GM11168 (cell line): ENCODE data around the gene GLG1.
"Not testable (repeated sequence)": the region's sequence is repeated elsewhere in the genome, so short reads cannot be mapped to it uniquely, and the experiment has no call there.

Source experiments
- in situ Hi-C: fragments of 300-500 bp; cut with MboI; formaldehyde crosslinking; loops from one replicate; pipeline ENCODE4 v1.12.0; 2022; ENCODE audit warnings: low sequenced_read_pairs; ENCODE audit not compliant: unreplicated experiment

GLG1 gene

GRCh38 chr16:74606521-74607309 lies at the start of gene GLG1:
Gene GLG1, minus strand, starts transcription at chr16:74607114. Its CDS starts 20 bp downstream, at chr16:74607094.
- in situ Hi-C loops, result no loop called here

DNA sequence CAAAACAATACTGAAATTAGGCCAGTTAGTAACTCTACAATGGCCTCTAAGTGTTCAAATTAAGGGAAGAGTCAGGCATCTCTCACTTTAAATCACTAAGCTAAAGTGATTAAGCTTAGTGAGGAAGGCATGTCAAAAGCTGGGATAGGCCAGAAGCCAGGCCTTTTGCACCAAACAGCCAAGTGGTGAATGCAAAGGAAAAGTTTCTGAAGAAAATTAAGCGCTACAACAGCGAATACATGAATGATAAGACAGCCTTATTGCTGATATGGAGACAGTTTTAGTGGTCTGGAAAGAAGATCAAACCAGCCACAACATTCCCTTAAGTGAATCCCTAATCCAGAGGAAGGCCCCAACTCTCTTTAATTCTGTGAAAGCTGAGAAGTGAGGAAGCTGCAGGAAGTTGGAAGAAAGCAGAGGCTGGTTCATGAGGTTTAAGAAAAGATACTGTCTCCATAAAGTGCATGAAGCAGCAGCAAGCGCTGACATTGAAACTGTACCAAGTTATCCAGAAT lies 47.7 kb upstream of the GLG1 start:
- in situ Hi-C loops, result no loop called here

GRCh38 chr16:74652883-74653282 lies 46.0 kb upstream of the GLG1 start:
- in situ Hi-C loops, result not testable (repeated sequence)

DNA sequence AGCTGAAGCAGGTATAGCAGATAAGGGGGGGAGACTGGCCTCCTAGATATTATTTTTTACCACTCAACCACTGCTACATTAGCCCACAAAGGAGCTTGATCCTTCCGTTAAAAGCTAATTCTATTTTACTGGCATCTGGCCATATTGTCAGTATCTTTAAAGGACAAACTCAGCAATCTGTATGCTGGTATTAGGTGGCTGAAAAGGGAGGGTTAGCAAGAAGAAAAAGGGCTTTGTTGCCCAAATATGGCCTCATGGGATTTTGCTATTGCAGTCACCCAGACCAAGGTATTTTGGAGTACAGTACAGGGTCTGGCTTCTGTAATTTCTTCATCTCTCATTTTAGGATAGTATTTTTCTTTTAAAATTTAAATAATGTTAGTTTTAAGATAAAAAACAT lies 45.3 kb upstream of the GLG1 start:
- in situ Hi-C loops, result no loop called here

DNA sequence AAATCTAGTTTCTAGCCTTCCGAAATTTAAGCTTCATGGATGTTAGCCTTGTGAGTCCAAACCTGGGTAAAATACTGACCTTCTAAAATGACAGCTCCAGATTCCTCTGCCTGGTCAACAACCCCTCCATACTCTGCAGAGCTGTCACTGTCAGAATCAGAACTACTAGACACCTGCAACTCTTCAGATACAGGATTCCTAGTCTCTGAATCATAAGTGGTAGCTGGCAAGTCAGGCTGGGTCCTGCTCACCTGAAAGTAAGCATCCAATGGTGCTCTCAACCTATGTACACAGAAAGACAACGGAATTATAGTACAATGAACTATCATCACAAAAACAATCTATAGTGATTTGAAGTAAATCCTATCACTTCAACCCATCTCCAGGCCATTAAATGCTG lies 44.9 kb upstream of the GLG1 start:
- in situ Hi-C loops, result no loop called here

DNA sequence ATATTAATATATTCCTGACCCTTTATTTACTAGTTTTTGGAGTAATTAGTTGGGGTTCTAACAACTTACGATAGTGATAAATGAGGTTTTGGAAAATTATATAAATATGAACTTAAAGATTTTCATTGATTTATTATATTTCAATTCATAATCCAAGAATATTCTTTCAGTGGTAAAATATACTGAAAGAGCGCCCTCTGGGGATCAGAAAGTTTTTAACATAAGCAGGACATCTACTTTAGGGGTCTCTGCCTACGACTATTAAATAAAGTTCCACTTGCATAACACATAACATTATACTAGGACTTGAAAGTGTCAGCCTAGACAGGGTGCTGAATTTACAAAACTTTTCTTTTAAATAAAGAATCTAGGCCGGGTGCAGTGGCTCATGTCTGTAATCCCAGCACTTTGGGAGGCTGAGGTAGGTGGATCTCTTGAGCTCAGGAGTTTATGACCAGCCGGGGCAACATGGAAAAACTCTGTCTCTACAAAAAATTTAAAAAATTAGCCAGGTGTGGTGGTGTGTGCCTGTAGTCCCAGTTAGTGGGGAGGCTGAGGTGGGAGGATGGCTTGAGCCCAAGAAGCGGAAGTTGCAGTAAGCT lies 44.2 kb upstream of the GLG1 start:
- in situ Hi-C loops, result no loop called here

- in situ Hi-C loops, result no loop called here
Measured at GRCh38 chr16:74649839-74650504, 43.1 kb upstream of the GLG1 start.

DNA sequence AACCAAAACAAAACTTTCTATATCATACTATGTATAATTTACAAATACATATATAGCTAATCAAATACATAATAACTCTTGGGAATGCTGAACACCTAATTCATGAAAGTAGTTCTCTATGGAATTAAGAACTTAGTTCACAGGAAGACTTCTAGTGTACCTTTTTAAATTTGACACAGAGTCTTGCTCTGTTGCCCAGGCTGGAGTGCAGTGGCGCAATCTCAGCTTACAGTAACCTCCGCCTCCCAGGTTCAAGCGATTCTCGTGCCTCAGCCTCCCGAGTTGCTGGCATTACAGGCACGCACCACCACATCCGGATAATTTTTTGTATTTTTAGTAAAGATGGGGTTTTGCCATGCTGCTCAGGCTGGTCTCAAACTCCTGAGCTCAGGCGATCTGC lies 35.1 kb upstream of the GLG1 start:
- in situ Hi-C loops, result no loop called here

- in situ Hi-C loops, result no loop called here
Measured at GRCh38 chr16:74637742-74638453, 31.0 kb upstream of the GLG1 start.

GRCh38 chr16:74635303-74635702 lies 28.4 kb upstream of the GLG1 start:
- in situ Hi-C loops, result no loop called here

DNA sequence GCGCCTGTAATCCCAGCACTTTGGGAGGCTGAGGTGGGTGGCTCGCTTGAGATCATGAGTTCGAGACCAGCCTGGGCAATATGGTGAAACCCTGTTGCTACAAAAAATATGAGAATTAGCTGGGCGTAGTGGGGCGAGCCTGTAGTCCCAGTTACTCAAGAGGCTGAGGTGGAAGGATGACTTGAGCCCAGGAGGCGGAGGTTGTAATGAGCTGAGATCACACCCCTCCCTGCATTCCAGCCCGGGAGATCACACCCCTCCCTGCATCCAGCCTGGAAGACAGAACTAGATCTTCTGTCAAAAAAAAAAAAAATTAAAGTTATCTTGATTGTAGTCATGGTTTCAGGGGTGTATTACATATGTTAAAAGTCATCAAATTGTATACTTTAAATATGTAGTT lies 26.8 kb upstream of the GLG1 start:
- in situ Hi-C loops, result no loop called here

- in situ Hi-C loops, result loop anchor here (10.0 kb wide), 1 partner anchor 143 kb away; no protein-coding TSS in a partner anchor
Measured at GRCh38 chr16:74627506-74628220, 20.7 kb upstream of the GLG1 start.

GRCh38 chr16:74626741-74627416 lies 20.0 kb upstream of the GLG1 start:
- in situ Hi-C loops, result loop anchor here (10.0 kb wide), 1 partner anchor 142 kb away; no protein-coding TSS in a partner anchor

- in situ Hi-C loops, result loop anchor here (10.0 kb wide), 1 partner anchor 141 kb away; no protein-coding TSS in a partner anchor
Measured at GRCh38 chr16:74625500-74626350, 18.8 kb upstream of the GLG1 start.

DNA sequence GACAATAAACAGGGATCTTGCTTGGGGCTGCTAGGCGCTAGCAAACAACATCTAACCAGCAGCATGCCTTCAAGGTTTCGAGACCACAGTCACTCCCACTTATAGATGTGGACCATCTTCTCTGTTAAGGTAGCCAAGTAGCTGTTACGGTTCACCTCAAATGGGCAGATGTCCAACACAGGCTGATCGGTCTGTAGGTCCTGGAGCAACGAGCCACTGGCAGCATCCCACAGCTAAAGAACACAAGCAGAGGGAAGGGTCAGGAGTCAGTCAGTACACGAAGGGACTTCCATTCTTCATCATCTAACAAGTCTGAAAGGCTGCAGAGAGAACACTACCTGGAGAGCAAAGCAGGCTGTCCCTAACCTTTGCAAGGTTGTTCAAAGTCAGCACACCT lies 16.9 kb upstream of the GLG1 start:
- in situ Hi-C loops, result loop anchor here (10.0 kb wide), 1 partner anchor 139 kb away; no protein-coding TSS in a partner anchor

DNA sequence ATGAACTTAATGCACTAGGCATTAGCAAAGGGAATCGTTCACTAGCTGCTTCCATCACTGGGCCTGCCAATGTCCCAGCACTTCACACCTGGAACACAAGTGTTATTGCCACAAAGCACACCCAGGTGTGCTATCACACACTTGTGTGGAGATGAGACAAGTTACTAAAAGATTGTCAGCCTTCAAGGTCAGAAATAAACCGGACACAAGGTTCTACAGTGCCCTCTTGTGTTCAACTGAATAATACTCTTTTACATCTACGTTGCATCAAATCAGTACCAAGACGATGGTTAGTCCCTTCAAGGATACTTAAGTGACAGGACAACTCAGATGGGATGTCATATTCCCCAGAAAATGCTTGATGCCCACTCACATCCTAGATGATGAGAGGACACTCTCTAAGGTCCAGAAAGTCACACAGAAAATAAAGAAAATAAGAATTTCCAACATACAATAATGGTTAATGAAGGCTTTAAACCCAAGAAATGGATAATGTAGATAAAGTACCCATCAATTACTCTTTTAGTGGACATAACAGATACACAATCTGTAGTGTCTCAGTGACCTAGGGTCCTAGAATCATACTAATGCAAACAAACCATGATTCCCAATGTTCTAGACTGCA lies 16.4 kb upstream of the GLG1 start:
- in situ Hi-C loops, result loop anchor here (10.0 kb wide), 1 partner anchor 139 kb away; no protein-coding TSS in a partner anchor

DNA sequence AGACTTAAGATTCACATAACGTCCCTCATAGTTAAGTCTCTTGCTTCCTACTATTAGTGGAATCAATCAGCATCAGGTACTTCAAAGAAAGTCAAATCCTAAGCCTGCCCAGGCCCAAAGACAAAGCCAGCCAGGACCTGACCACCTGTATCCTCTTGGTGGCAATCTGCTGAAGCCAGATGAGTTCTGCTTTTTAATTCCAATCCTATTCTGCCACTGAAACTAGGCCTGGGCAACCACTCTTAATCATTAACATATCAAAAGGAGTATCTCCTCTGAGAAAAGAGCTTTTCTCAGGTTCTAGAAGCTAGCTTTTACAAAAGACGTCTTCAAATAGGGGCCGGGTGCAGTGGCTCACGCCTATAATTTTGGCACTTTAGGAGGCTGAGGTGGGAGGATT lies 15.1 kb upstream of the GLG1 start:
- in situ Hi-C loops, result loop anchor here (10.0 kb wide), 1 partner anchor 137 kb away; no protein-coding TSS in a partner anchor
